ENCODE results near the gene CASP3. TPM values are rescaled to one million over a fixed set of nuclear protein-coding genes. Genes with fewer than 3 reads are reported as not detected.
"Not testable (repeated sequence)": the region's sequence is repeated elsewhere in the genome, so short reads cannot be mapped to it uniquely, and the experiment has no call there.

The CASP3 gene
- total RNA-seq, 1 experiment from 2014 or later = 107 TPM

- H3K14ac ChIP-seq (ENCODE audit: insufficient read depth, low read length) = peak overlapping the region; percentile 37; the same call in 1 of the 2 replicates
- no peak for TF ChIP-seq CTCF (conservative IDR thresholded peaks at IDR 0.05)
- WGBS (ENCODE audit: extremely low coverage, insufficient read length, low lambda C conversion rate) = no CpG with 5 or more reads among the region's 12 CpGs
- no peaks in the 10 kb centered on the region for H4K20me1 ChIP-seq (ENCODE audit: control insufficient read depth, insufficient read depth, insufficient read length)
- no peak overlapping the region for H4K91ac ChIP-seq (ENCODE audit: insufficient read length, low read depth, low read length)
- H3K27ac Mint-ChIP-seq = peak overlapping the region; percentile 95 to 99 (median 97)
- no peak overlapping the region for H3K56ac ChIP-seq (ENCODE audit: insufficient read length, low read depth, low read length)
- H2BK120ac ChIP-seq (ENCODE audit: low read depth, low read length, poor library complexity, severe bottlenecking) = peak overlapping the region; percentile 83
- H2BK15ac ChIP-seq (ENCODE audit: low read depth, low read length) = no peak overlapping the region
- peak overlapping the region; percentile 16 for H2BK5ac ChIP-seq (ENCODE audit: insufficient read length, low read length)
- no peak overlapping the region for H3K9ac ChIP-seq (ENCODE audit: extremely low read depth, insufficient read length, low read length)
- H3K23me2 ChIP-seq (ENCODE audit: insufficient read length, low read depth, low read length, poor library complexity, severe bottlenecking) = no peaks in the 10 kb centered on the region
- no peaks in the 10 kb centered on the region for H3K79me2 ChIP-seq (ENCODE audit: insufficient read depth, low read length)
- peaks cover 27 to 63% (median 29%) of the 10 kb centered on the region in 3 experiments for H3K36me3 Mint-ChIP-seq (ENCODE audit: insufficient read depth in 1 of 3, low read depth in 3 of 3)
- peaks cover 37 to 47% of the 10 kb centered on the region in 2 experiments for H3K9me3 Mint-ChIP-seq
- H3K9me3 ChIP-seq (ENCODE audit: control insufficient read depth, low read depth, low read length) = peaks cover 10% of the 10 kb centered on the region
- H4K5ac ChIP-seq (ENCODE audit: insufficient read length, low read depth, low read length) = no peak overlapping the region
- H2BK20ac ChIP-seq (ENCODE audit: low read depth, low read length, poor library complexity, severe bottlenecking) = no peak overlapping the region
- H3K4me1 Mint-ChIP-seq = peaks cover 36 to 44% of the 10 kb centered on the region in 2 experiments
- no peak overlapping the region for H2AK5ac ChIP-seq (ENCODE audit: insufficient read length, low read length)
- H2AFZ ChIP-seq (ENCODE audit: low read length) = peak overlapping the region; percentile 12
- H3K79me1 ChIP-seq (ENCODE audit: insufficient read depth, low read depth, low read length, poor library complexity, severe bottlenecking) = no peaks in the 10 kb centered on the region
- H3K4me2 ChIP-seq (ENCODE audit: insufficient read depth, insufficient read length, low read length) = peak overlapping the region; percentile 38
- no peaks in the 10 kb centered on the region for H3K27me3 ChIP-seq (ENCODE audit: insufficient read depth, low read length)
- no peak overlapping the region for H2BK12ac ChIP-seq (ENCODE audit: insufficient read length, low read depth, low read length)
- H3K23ac ChIP-seq (ENCODE audit: insufficient read length, low read depth, low read length) = no peak overlapping the region
- DNase-seq = peak; percentile 45
- H3K27ac ChIP-seq (ENCODE audit: insufficient read length, low read depth, low read length) = peak overlapping the region; percentile 79
- no peak overlapping the region for H4K8ac ChIP-seq (replicated peaks; ENCODE audit: insufficient read length, low read depth, low read length)
- peak overlapping the region; percentile 62 for H3K18ac ChIP-seq (ENCODE audit: insufficient read length, low read depth, low read length)
- H3T11ph ChIP-seq (ENCODE audit: low read length) = peak overlapping the region; percentile 77
- H3K4me3 Mint-ChIP-seq = peak overlapping the region; percentile 44 to 65
- peaks cover 5% of the 10 kb centered on the region; the same call in 1 of the 2 replicates for H3K4me1 ChIP-seq (ENCODE audit: insufficient read depth, low read length)
- H3K4ac ChIP-seq (ENCODE audit: low read depth, low read length) = no peak overlapping the region
- peaks cover 4% of the 10 kb centered on the region for H3K27me3 Mint-ChIP-seq (ENCODE audit: low read depth)
Observed at GRCh38 chr4:184616633-184617551, 32.4 kb downstream of the CASP3 start.

- not testable (repeated sequence) for H4K20me1 ChIP-seq (ENCODE audit: control insufficient read depth, insufficient read depth, insufficient read length); H2AFZ ChIP-seq (ENCODE audit: low read length); H3K23me2 ChIP-seq (ENCODE audit: insufficient read length, low read depth, low read length, poor library complexity, severe bottlenecking); H3K14ac ChIP-seq (ENCODE audit: insufficient read depth, low read length); H3K9ac ChIP-seq (ENCODE audit: extremely low read depth, insufficient read length, low read length); H3K4ac ChIP-seq (ENCODE audit: low read depth, low read length); H3K79me2 ChIP-seq (ENCODE audit: insufficient read depth, low read length); H2BK120ac ChIP-seq (ENCODE audit: low read depth, low read length, poor library complexity, severe bottlenecking); DNase-seq; H4K8ac ChIP-seq (replicated peaks; ENCODE audit: insufficient read length, low read depth, low read length); H4K5ac ChIP-seq (ENCODE audit: insufficient read length, low read depth, low read length); H2AK5ac ChIP-seq (ENCODE audit: insufficient read length, low read length); H2BK15ac ChIP-seq (ENCODE audit: low read depth, low read length); H2BK5ac ChIP-seq (ENCODE audit: insufficient read length, low read length); H3K27me3 ChIP-seq (ENCODE audit: insufficient read depth, low read length); H3K4me3 Mint-ChIP-seq; H2BK12ac ChIP-seq (ENCODE audit: insufficient read length, low read depth, low read length); H3K4me2 ChIP-seq (ENCODE audit: insufficient read depth, insufficient read length, low read length); H3K27ac ChIP-seq (ENCODE audit: insufficient read length, low read depth, low read length); H3K27me3 Mint-ChIP-seq (ENCODE audit: low read depth); H3K79me1 ChIP-seq (ENCODE audit: insufficient read depth, low read depth, low read length, poor library complexity, severe bottlenecking); H4K91ac ChIP-seq (ENCODE audit: insufficient read length, low read depth, low read length); H3K23ac ChIP-seq (ENCODE audit: insufficient read length, low read depth, low read length); H3K18ac ChIP-seq (ENCODE audit: insufficient read length, low read depth, low read length); H3K56ac ChIP-seq (ENCODE audit: insufficient read length, low read depth, low read length); H3T11ph ChIP-seq (ENCODE audit: low read length)
- H3K4me1 Mint-ChIP-seq = peaks cover 44 to 51% of the 10 kb centered on the region in 2 experiments
- Histone ChIP-seq H3K9me3 (ENCODE audit: control insufficient read depth, low read depth, low read length) (peaks cover 10% of the 10 kb centered on the region), H3K4me1 (ENCODE audit: insufficient read depth, low read length) (peaks cover 11% of the 10 kb centered on the region; the same call in 1 of the 2 replicates), H2BK20ac (ENCODE audit: low read depth, low read length, poor library complexity, severe bottlenecking) (peak overlapping the region; percentile 83)
- peaks cover 25 to 63% (median 27%) of the 10 kb centered on the region in 3 experiments for H3K36me3 Mint-ChIP-seq (ENCODE audit: insufficient read depth in 1 of 3, low read depth in 3 of 3)
- WGBS (ENCODE audit: extremely low coverage, insufficient read length, low lambda C conversion rate) = no CpG with 5 or more reads among the region's 2 CpGs
- peaks cover 37 to 47% of the 10 kb centered on the region in 2 experiments for H3K9me3 Mint-ChIP-seq
- peak overlapping the region in 2 of 3 experiments; percentile 97 to 99; a peak in 4 of 7 replicates for H3K27ac Mint-ChIP-seq
Observed at GRCh38 chr4:184616168-184616567, 33.1 kb downstream of the CASP3 start.

Data from H9 (cell line).